ENCODE results near the gene INTS4.
"Not testable (repeated sequence)": the region's sequence is repeated elsewhere in the genome, so short reads cannot be mapped to it uniquely, and the experiment has no call there.

GRCh38 chr11:77914307-77914791 lies 80.1 kb downstream of the INTS4 start:
- TF ChIP-seq CTCF (IDR thresholded peaks at IDR 0.05 in 4 of 5, conservative IDR thresholded peaks at IDR 0.05 in 1 of 5); POLR2A (IDR thresholded peaks at IDR 0.05): not testable (repeated sequence)

Measured in gastrocnemius medialis (tissue), 4 donors.